Keratinocyte (primary cell): Measurements from ENCODE around the gene MROH2A. TPM values are rescaled to one million over a fixed set of nuclear protein-coding genes. Genes with fewer than 3 reads are reported as not detected.
A peak's percentile ranks its signal among the peaks of the same experiment; 100 is the strongest.

ENCODE experiments used
- DNase-seq: peaks from one replicate; pipeline ENCODE4 v3.0.0-alpha.2; 2011; ENCODE audit warnings: low read depth, missing footprints, low spot score
- FAIRE-seq: peaks from 2 replicates; lab custom pipeline; 2011; peaks lifted over from hg19 to GRCh38; lab: Jason Lieb, UNC
- H2AFZ ChIP-seq: 2 replicates; pipeline ENCODE4 v1.6.0; 2012; ENCODE audit warnings: low read length, control low read depth, inconsistent platforms; ENCODE audit not compliant: control insufficient read depth
- H3K27ac ChIP-seq: 2 replicates; pipeline ENCODE4 v1.5.1; 2011; ENCODE audit warnings: low read length; ENCODE audit not compliant: control insufficient read depth, insufficient read depth
- H3K27me3 ChIP-seq: 3 replicates; pipeline ENCODE4 v1.6.0; 2011; ENCODE audit warnings: low read length; ENCODE audit not compliant: control insufficient read depth, insufficient read depth; ENCODE audit errors: extremely low read depth
- H3K36me3 ChIP-seq, 2 experiments: 2 replicates in 1 of 2; 3 replicates in 1 of 2; pipeline ENCODE4 v1.5.1; 2011; ENCODE audit warnings: low read length in 2 of 2, mild to moderate bottlenecking in 1 of 2; ENCODE audit not compliant: control insufficient read depth in 2 of 2, insufficient read depth in 2 of 2; ENCODE audit errors: extremely low read depth in 1 of 2
- H3K4me1 ChIP-seq: 3 replicates; pipeline ENCODE4 v1.5.1; 2011; ENCODE audit warnings: low read length; ENCODE audit not compliant: control insufficient read depth, insufficient read depth; ENCODE audit errors: extremely low read depth
- H3K4me2 ChIP-seq: 3 replicates; pipeline ENCODE4 v1.6.0; 2011; ENCODE audit warnings: low read depth, low read length; ENCODE audit not compliant: control insufficient read depth, insufficient read depth; ENCODE audit errors: extremely low read depth
- H3K4me3 ChIP-seq, 3 experiments: fragments of 200-600 bp in 1 of 3; sonication (generic) in 1 of 3; 2 replicates in 2 of 3; 3 replicates in 1 of 3; pipeline ENCODE4 v1.5.1; 2011 to 2016; ENCODE audit warnings: low read length in 3 of 3, mild to moderate bottlenecking in 3 of 3, control low read depth in 2 of 3, inconsistent platforms in 1 of 3, low read depth in 1 of 3, mixed read lengths in 1 of 3, mixed run types in 1 of 3, moderate library complexity in 1 of 3; ENCODE audit not compliant: control insufficient read depth in 2 of 3, insufficient read depth in 2 of 3; ENCODE audit errors: extremely low read depth in 1 of 3
- H3K79me2 ChIP-seq: 2 replicates; pipeline ENCODE4 v1.6.0; 2012; ENCODE audit warnings: low read length; ENCODE audit not compliant: control insufficient read depth, insufficient read depth
- H3K9ac ChIP-seq: 3 replicates; pipeline ENCODE4 v1.6.0; 2011; ENCODE audit warnings: low read length; ENCODE audit not compliant: control insufficient read depth, insufficient read depth; ENCODE audit errors: extremely low read depth
- H3K9me1 ChIP-seq: 3 replicates; pipeline ENCODE4 v1.6.0; 2011; ENCODE audit warnings: low read length; ENCODE audit not compliant: control insufficient read depth, insufficient read depth; ENCODE audit errors: extremely low read depth
- H3K9me3 ChIP-seq: 2 replicates; pipeline ENCODE4 v1.5.1; 2012; ENCODE audit warnings: low read depth, low read length; ENCODE audit not compliant: control insufficient read depth
- H4K20me1 ChIP-seq: 3 replicates; pipeline ENCODE4 v1.6.0; 2011; ENCODE audit warnings: low read length; ENCODE audit not compliant: control insufficient read depth, insufficient read depth; ENCODE audit errors: extremely low read depth
- CTCF ChIP-seq, 3 experiments: IDR thresholded peaks in 1 of 3; conservative IDR thresholded peaks in 1 of 3; optimal IDR thresholded peaks in 1 of 3; 2 replicates in 2 of 3; 3 replicates in 1 of 3; pipeline versions ENCODE3 to v1.5.1; 2011; ENCODE audit warnings: low read length in 3 of 3, mild to moderate bottlenecking in 3 of 3, moderate library complexity in 2 of 3, control low read depth in 1 of 3, inconsistent platforms in 1 of 3; ENCODE audit not compliant: insufficient read depth in 2 of 3; ENCODE audit errors: extremely low read depth in 1 of 3
- EZH2 ChIP-seq: IDR thresholded peaks from one replicate; pipeline ENCODE4 v1.6.1; 2012; ENCODE audit warnings: inconsistent platforms, mild to moderate bottlenecking, low read length, moderate library complexity
- dilution Hi-C: fragments of 300-500 bp; cut with MboI; formaldehyde crosslinking; loops from one replicate; pipeline ENCODE4 v1.7.0; 2020; ENCODE audit warnings: low sequenced_read_pairs; ENCODE audit not compliant: extremely low pct_ligation_motif_present
- polyA plus RNA-seq, 5 experiments: library from polyadenylated mRNA; depleted of rRNA in 3 of 5; stranded (reverse) in 3 of 5; stranded (forward) in 1 of 5; unstranded in 1 of 5; fragments of >200 nt; gene quantifications; 1 replicate in 1 of 5; 2 replicates in 3 of 5; 3 replicates in 1 of 5; pipeline versions ENCODE4 v1.2.1 to v1.2.3, GENCODE V29; 2011 to 2012; ENCODE audit warnings: missing spikeins in 2 of 5, low read depth in 1 of 5, low replicate concordance in 1 of 5

The MROH2A gene
- polyA plus RNA-seq, 1 donor (not counting 4 experiments of a cell fraction or from before 2014, with no cell fraction given), result 0.33 TPM

- no peak for FAIRE-seq
- H3K4me2 ChIP-seq, result no peak overlapping the region
- H3K36me3 ChIP-seq, result peaks cover 0 to 15% of the 10 kb centered on the region in 2 experiments
- H4K20me1 ChIP-seq, result no peaks in the 10 kb centered on the region
- H3K4me3 ChIP-seq, result no peak overlapping the region
- H3K79me2 ChIP-seq, result peaks cover 4% of the 10 kb centered on the region
- no peaks in the 10 kb centered on the region for H3K9me1 ChIP-seq
- TF ChIP-seq EZH2 (no peak), CTCF (optimal IDR thresholded peaks at IDR 0.05 in 1 of 3, IDR thresholded peaks at IDR 0.05 in 1 of 3, conservative IDR thresholded peaks at IDR 0.05 in 1 of 3; ENCODE audit: extremely low read depth in 1 of 3, insufficient read depth in 2 of 3, low read length in 3 of 3) (no peak)
- H3K9ac ChIP-seq, result no peak overlapping the region
- dilution Hi-C loops, result no loop called here
- no peaks in the 10 kb centered on the region for H3K27me3 ChIP-seq
- H3K9me3 ChIP-seq, result no peaks in the 10 kb centered on the region
- peaks cover 16% of the 10 kb centered on the region for H3K4me1 ChIP-seq
- H2AFZ ChIP-seq, result no peak overlapping the region
- DNase-seq, result no peak
- H3K27ac ChIP-seq, result no peak overlapping the region
These were observed 54.3 kb downstream of the MROH2A start for GRCh38 chr2:233832414-233832813.

GRCh38 chr2:233832869-233833311 lies 54.8 kb downstream of the MROH2A start:
- peak; percentile 78 for FAIRE-seq
- H3K9me1 ChIP-seq, result no peaks in the 10 kb centered on the region
- H3K9ac ChIP-seq, result no peak overlapping the region
- no peaks in the 10 kb centered on the region for H3K9me3 ChIP-seq
- peaks cover 15% of the 10 kb centered on the region for H3K4me1 ChIP-seq
- no peak for DNase-seq
- H3K27ac ChIP-seq, result no peak overlapping the region
- H3K4me3 ChIP-seq, result no peak overlapping the region
- no peaks in the 10 kb centered on the region for H3K27me3 ChIP-seq
- peak; percentile 47 to 80 (median 63) for TF ChIP-seq CTCF (optimal IDR thresholded peaks at IDR 0.05 in 1 of 3, IDR thresholded peaks at IDR 0.05 in 1 of 3, conservative IDR thresholded peaks at IDR 0.05 in 1 of 3; ENCODE audit: extremely low read depth in 1 of 3, insufficient read depth in 2 of 3, low read length in 3 of 3)
- TF ChIP-seq EZH2, result no peak
- H3K36me3 ChIP-seq, result peaks cover 0 to 19% of the 10 kb centered on the region in 2 experiments
- H3K79me2 ChIP-seq, result peaks cover 8% of the 10 kb centered on the region
- H2AFZ ChIP-seq, result no peak overlapping the region
- no peaks in the 10 kb centered on the region for H4K20me1 ChIP-seq
- no peak overlapping the region for H3K4me2 ChIP-seq
- dilution Hi-C loops, result no loop called here
